H1 (cell line): Measurements from ENCODE around the gene COL6A2. TPM values are rescaled to one million over a fixed set of nuclear protein-coding genes. Genes with fewer than 3 reads are reported as not detected.

ENCODE experiments used
- BACH1 ChIP-seq: IDR thresholded peaks from 2 replicates; pipeline ENCODE4 v1.6.1; 2012; ENCODE audit warnings: low read length, improper control_type of control experiment
- EP300 ChIP-seq, 2 experiments: IDR thresholded peaks; 1 replicate in 1 of 2; 2 replicates in 1 of 2; pipeline ENCODE4 v1.6.1; 2011 to 2012; ENCODE audit warnings: low read depth in 2 of 2, low read length in 2 of 2, mild to moderate bottlenecking in 2 of 2, borderline replicate concordance in 1 of 2, inconsistent platforms in 1 of 2, moderate library complexity in 1 of 2
- NRF1 ChIP-seq: IDR thresholded peaks from 2 replicates; pipeline ENCODE4 v1.6.1; 2011; ENCODE audit warnings: mild to moderate bottlenecking, low read depth, low read length, improper control_type of control experiment
- SRF ChIP-seq: IDR thresholded peaks from 2 replicates; pipeline ENCODE4 v1.6.1; 2011; ENCODE audit warnings: mild to moderate bottlenecking, low read depth, low read length, moderate library complexity
- TAF7 ChIP-seq: optimal IDR thresholded peaks from 2 replicates; pipeline ENCODE3; 2011; ENCODE audit warnings: low read depth, mild to moderate bottlenecking, inconsistent platforms, low read length, moderate library complexity, borderline replicate concordance
- polyA plus RNA-seq, 7 experiments: library from polyadenylated mRNA; depleted of rRNA in 3 of 7; stranded (reverse) in 5 of 7; unstranded in 2 of 7; fragments of >200 nt in 5 of 7; fragments of 200-250 nt in 2 of 7; gene quantifications; 1 replicate in 5 of 7; 2 replicates in 1 of 7; 4 replicates in 1 of 7; pipeline versions ENCODE4 v1.2.1 to v1.2.3, GENCODE V29; 2011 to 2013; ENCODE audit warnings: missing spikeins in 2 of 7, mixed read lengths in 2 of 7
- total RNA-seq: library from RNA; stranded (reverse); fragmentation: NEBNext Ultra II Directional; extraction: Animal tissue kit (Norgen Biotek cat#: 25700); gene quantifications from 2 replicates; pipeline ENCODE4 v1.2.1, GENCODE V29; 2021

COL6A2 gene
- total and polyA plus RNA-seq, 2 of the 8 experiments (the other 6 are each of a cell fraction or from before 2014, with no cell fraction given): 60.1 to 62.7 TPM

GRCh38 chr21:46118316-46119143, 20.6 kb downstream of the COL6A2 start (continued):
- TF ChIP-seq NRF1 (no peak), BACH1 (no peak), EP300 (IDR thresholded peaks at IDR 0.05; ENCODE audit: borderline replicate concordance in 1 of 2, low read depth in 2 of 2, low read length in 2 of 2) (no peak), TAF7 (no peak), SRF (no peak)
